ENCODE results near the gene PPP4R1.
"Not testable (repeated sequence)": the region's sequence is repeated elsewhere in the genome, so short reads cannot be mapped to it uniquely, and the experiment has no call there.

PPP4R1 gene

GRCh38 chr18:9613550-9614400 is 584 bp downstream of the PPP4R1 start:
- H3K4me3 Mint-ChIP-seq, result peak overlapping the region; percentile 96
- peak overlapping the region; percentile 91 for H3K27ac Mint-ChIP-seq
- no peaks in the 10 kb centered on the region for H3K27me3 Mint-ChIP-seq
- peaks cover 13% of the 10 kb centered on the region for H3K36me3 Mint-ChIP-seq (ENCODE audit: low read depth)
- H3K4me1 Mint-ChIP-seq (ENCODE audit: low read depth), result peaks cover 38% of the 10 kb centered on the region
- H3K9me3 Mint-ChIP-seq, result no peaks in the 10 kb centered on the region

DNA sequence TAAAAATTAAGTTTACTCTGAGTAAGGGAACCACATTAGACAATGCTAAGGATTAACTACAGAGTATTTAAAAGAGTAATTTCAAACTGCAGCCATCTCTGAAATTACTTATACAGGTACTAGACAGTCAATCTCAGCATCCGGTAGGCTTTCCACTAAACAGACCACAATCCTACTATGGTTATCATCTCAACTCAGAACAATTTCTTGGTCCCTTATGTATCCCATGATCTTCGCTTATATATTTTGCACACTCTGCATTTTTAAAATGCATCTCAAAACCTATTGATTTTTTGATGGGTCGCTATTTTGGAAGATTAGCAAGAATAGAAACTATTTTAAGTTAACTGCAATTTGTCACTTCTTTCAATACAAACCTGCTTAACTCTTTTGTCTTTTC is 1.4 kb downstream of the PPP4R1 start:
- Mint-ChIP-seq H3K27me3 (no peaks in the 10 kb centered on the region), H3K36me3 (ENCODE audit: low read depth) (peaks cover 13% of the 10 kb centered on the region), H3K9me3 (no peaks in the 10 kb centered on the region)

DNA sequence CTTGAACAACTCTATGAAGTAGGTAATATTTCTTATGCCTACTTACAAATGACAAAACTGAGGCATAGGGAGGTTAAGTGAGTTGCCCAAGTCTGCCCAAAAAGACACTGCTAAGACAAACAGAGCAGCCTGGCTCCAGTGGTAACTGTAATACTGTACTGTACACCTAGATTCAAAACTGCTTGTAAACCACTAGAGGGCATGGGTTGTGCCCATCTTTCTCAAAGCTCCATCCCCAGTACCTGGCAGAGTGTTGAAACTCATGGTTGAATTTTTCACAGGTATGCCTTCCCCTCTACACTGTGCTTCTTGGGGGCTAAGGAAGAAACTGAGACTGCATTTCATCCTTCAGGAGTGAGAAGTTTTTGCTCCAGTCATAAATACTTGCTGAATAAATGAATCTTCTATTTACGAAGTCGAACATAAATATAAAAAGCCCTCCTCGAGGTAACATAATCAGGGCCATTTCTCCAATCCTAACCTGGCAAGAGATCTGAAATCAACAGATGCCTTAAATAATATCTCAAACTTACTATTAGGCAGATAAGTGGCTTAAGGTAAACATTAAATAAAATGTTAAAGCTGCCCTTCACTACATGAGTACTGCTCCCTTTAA is 2.0 kb downstream of the PPP4R1 start:
- peaks cover 47% of the 10 kb centered on the region for H3K4me1 Mint-ChIP-seq (ENCODE audit: low read depth)
- H3K9me3 Mint-ChIP-seq, result no peaks in the 10 kb centered on the region
- H3K4me3 Mint-ChIP-seq, result peak overlapping the region; percentile 56
- peaks cover 13% of the 10 kb centered on the region for H3K36me3 Mint-ChIP-seq (ENCODE audit: low read depth)
- H3K27ac Mint-ChIP-seq, result no peak overlapping the region
- H3K27me3 Mint-ChIP-seq, result no peaks in the 10 kb centered on the region

More for the DNA sequence above, 1.4 kb downstream of the PPP4R1 start:
- peak overlapping the region; percentile 5 for H3K27ac Mint-ChIP-seq
- peaks cover 46% of the 10 kb centered on the region for H3K4me1 Mint-ChIP-seq (ENCODE audit: low read depth)
- H3K4me3 Mint-ChIP-seq, result peak overlapping the region; percentile 96

DNA sequence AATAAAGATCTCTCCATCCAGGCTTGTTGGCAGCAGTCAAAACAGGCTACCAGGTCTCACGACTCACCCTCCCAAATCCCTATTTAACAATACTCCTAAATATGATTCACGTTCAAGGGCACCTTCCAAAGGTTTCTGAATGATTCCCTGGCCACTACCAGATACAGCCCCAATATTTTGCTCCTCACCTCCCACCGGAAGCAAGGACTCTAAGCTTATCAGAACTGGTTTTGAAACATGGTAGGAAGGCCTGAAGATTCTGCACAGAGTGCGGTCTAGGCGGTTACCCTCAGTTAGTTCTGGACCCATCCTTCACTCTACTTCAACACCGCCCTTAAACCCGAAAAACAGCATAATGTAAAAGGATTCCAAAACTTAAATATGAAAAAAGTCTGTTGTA is 5.2 kb downstream of the PPP4R1 start:
- peaks cover 19% of the 10 kb centered on the region for H3K36me3 Mint-ChIP-seq (ENCODE audit: low read depth)
- H3K27ac Mint-ChIP-seq, result no peak overlapping the region
- no peaks in the 10 kb centered on the region for H3K27me3 Mint-ChIP-seq
- no peaks in the 10 kb centered on the region for H3K9me3 Mint-ChIP-seq
- no peak overlapping the region for H3K4me3 Mint-ChIP-seq
- peaks cover 44% of the 10 kb centered on the region for H3K4me1 Mint-ChIP-seq (ENCODE audit: low read depth)

- H3K36me3 Mint-ChIP-seq (ENCODE audit: low read depth), result peaks cover 19% of the 10 kb centered on the region
- no peaks in the 10 kb centered on the region for H3K27me3 Mint-ChIP-seq
- no peak overlapping the region for H3K4me3 Mint-ChIP-seq
- no peaks in the 10 kb centered on the region for H3K9me3 Mint-ChIP-seq
- H3K27ac Mint-ChIP-seq, result no peak overlapping the region
- peaks cover 45% of the 10 kb centered on the region for H3K4me1 Mint-ChIP-seq (ENCODE audit: low read depth)
Observed at GRCh38 chr18:9608728-9609127, 5.6 kb downstream of the PPP4R1 start.

DNA sequence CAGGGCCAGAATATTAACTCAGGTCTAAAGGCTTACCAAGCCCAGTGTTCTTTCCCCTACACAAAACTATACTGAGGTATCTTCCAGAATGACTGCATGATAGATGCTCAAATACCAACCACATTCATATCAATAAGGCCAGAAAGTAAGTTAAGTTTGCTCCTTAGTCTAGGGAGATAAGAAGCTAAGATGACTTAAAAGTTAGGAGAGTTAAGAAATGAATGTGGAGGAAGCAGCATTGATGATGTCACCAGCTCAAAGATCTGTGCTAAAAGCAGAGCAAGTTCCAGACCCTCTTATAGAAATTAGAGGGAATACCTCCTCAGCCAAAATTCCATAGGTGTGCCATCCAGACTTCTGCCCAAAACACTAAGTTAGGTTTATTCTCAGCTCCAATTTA is 6.1 kb downstream of the PPP4R1 start:
- Mint-ChIP-seq H3K36me3 (ENCODE audit: low read depth) (peaks cover 19% of the 10 kb centered on the region), H3K9me3 (no peaks in the 10 kb centered on the region), H3K27me3 (no peaks in the 10 kb centered on the region), H3K4me1 (ENCODE audit: low read depth) (peaks cover 41% of the 10 kb centered on the region), H3K4me3 (no peak overlapping the region), H3K27ac (no peak overlapping the region)

DNA sequence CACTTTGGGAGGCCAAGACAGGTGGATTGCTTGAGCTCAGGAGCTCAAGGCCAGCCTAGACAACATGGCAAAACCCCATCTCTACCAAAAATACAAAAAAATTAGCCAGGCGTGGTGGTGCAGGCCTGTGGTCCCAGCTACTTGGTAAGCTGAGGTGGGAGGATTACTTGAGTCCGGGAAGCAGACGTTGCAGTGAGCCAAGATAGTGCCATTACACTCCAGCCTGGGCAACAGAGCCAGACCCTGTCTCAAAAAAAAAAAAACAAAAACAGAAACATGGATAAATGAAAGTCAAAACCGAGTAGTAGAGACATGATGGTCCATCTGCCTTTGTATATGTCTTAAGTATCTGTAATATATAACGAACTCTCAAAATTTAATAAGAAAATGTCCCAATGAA is 7.2 kb downstream of the PPP4R1 start:
- Mint-ChIP-seq H3K36me3 (ENCODE audit: low read depth) (peaks cover 24% of the 10 kb centered on the region), H3K4me1 (ENCODE audit: low read depth) (peaks cover 29% of the 10 kb centered on the region)
- H3K4me3 Mint-ChIP-seq, H3K27me3 Mint-ChIP-seq, H3K9me3 Mint-ChIP-seq, H3K27ac Mint-ChIP-seq: not testable (repeated sequence)

- no peaks in the 10 kb centered on the region for H3K27me3 Mint-ChIP-seq
- H3K27ac Mint-ChIP-seq, result no peak overlapping the region
- peaks cover 26% of the 10 kb centered on the region for H3K4me1 Mint-ChIP-seq (ENCODE audit: low read depth)
- no peaks in the 10 kb centered on the region for H3K9me3 Mint-ChIP-seq
- H3K36me3 Mint-ChIP-seq (ENCODE audit: low read depth), result peaks cover 23% of the 10 kb centered on the region
- H3K4me3 Mint-ChIP-seq, result no peak overlapping the region
Observed at GRCh38 chr18:9606039-9606438, 8.3 kb downstream of the PPP4R1 start.

GRCh38 chr18:9604348-9604747 is 10.0 kb downstream of the PPP4R1 start:
- Mint-ChIP-seq H3K4me3 (no peak overlapping the region), H3K4me1 (ENCODE audit: low read depth) (peaks cover 22% of the 10 kb centered on the region), H3K36me3 (ENCODE audit: low read depth) (peaks cover 30% of the 10 kb centered on the region), H3K27me3 (no peaks in the 10 kb centered on the region), H3K27ac (no peak overlapping the region), H3K9me3 (no peaks in the 10 kb centered on the region)

DNA sequence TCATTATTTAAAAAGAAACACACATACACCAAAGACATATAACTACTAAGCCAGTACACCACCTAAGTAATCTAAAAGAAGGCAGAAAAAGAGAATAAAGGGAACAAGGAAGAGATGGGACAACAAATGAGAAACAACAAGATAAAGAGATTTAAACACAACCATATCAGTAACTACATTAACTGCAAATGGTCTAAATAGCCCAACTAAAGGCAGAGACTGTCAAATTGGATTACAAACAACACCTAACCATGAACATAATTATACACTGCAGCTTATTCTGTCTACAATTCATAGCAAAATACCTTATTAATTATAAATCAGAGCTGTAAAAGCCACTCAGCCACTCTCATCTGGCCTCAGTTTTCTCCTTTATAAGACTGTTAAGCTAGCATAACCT is 15.0 kb downstream of the PPP4R1 start:
- peaks cover 9% of the 10 kb centered on the region for H3K9me3 Mint-ChIP-seq
- H3K36me3 Mint-ChIP-seq (ENCODE audit: low read depth), result peaks cover 41% of the 10 kb centered on the region
- no peak overlapping the region for H3K27ac Mint-ChIP-seq
- no peaks in the 10 kb centered on the region for H3K27me3 Mint-ChIP-seq
- H3K4me1 Mint-ChIP-seq (ENCODE audit: low read depth), result peaks cover 30% of the 10 kb centered on the region
- no peak overlapping the region for H3K4me3 Mint-ChIP-seq

- Mint-ChIP-seq H3K36me3 (ENCODE audit: low read depth) (peaks cover 39% of the 10 kb centered on the region), H3K4me1 (ENCODE audit: low read depth) (peaks cover 27% of the 10 kb centered on the region), H3K27me3 (no peaks in the 10 kb centered on the region), H3K9me3 (peaks cover 9% of the 10 kb centered on the region), H3K27ac (no peak overlapping the region), H3K4me3 (no peak overlapping the region)
Observed at GRCh38 chr18:9597609-9598008, 16.8 kb downstream of the PPP4R1 start.

DNA sequence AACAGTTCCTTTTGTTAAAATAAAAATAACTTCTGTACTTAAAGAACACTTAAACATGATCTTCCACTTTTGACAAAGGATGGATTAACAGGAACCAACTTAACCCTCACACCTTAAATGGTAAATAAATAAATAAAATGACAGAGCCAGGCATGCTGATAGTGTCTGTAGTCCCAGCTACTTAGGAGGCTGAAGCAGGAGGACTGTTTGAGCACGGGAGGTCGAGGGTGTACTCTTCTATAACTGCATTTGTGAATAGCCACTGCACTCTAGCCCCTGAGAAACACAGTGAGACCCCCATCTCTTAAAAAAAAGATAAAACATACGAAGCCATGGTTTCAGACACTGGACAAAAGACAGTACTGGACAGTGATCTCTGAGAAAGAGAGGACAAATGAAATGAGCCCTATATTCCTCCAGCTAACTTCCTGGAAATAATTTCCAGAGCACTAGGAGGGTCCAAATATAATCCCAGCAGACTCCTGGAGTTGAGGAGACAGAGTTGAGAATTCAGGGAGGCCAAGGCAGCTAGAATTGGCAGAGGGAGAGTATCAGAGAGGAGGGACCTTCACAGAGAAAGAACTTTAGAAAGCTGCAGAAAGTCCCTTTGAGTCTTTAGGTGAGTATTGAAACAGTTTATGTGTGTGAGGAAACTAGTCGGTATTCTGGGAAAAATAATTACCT is 17.4 kb downstream of the PPP4R1 start:
- Mint-ChIP-seq H3K27ac (no peak overlapping the region), H3K4me1 (ENCODE audit: low read depth) (peaks cover 27% of the 10 kb centered on the region), H3K36me3 (ENCODE audit: low read depth) (peaks cover 42% of the 10 kb centered on the region), H3K4me3 (no peak overlapping the region), H3K27me3 (no peaks in the 10 kb centered on the region), H3K9me3 (peaks cover 9% of the 10 kb centered on the region)

DNA sequence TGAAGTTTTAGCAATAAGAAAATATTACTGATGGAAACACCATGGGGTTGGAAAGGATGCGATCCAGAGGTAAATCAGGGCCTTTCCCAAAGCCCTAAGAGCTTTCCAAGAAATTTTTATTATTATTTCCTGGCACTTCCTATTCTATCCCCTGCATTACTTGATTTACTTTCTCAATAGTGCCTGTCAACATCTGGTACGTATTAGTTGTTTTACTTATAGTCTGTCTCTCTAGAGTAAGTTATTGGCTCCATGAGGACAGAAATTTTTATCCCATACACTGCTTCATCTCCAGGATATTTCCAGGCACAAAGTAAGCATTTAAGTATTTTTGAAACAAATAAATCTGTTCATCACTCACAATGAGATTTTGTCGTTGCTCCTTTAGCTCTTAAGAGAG is 18.1 kb downstream of the PPP4R1 start:
- Mint-ChIP-seq H3K27me3 (no peaks in the 10 kb centered on the region), H3K4me3 (no peak overlapping the region), H3K27ac (no peak overlapping the region), H3K9me3 (peaks cover 9% of the 10 kb centered on the region), H3K4me1 (ENCODE audit: low read depth) (peaks cover 27% of the 10 kb centered on the region), H3K36me3 (ENCODE audit: low read depth) (peaks cover 44% of the 10 kb centered on the region)

GRCh38 chr18:9594823-9595596 is 19.3 kb downstream of the PPP4R1 start:
- no peaks in the 10 kb centered on the region for H3K27me3 Mint-ChIP-seq
- no peak overlapping the region for H3K4me3 Mint-ChIP-seq
- peaks cover 45% of the 10 kb centered on the region for H3K36me3 Mint-ChIP-seq (ENCODE audit: low read depth)
- peaks cover 27% of the 10 kb centered on the region for H3K4me1 Mint-ChIP-seq (ENCODE audit: low read depth)
- peaks cover 9% of the 10 kb centered on the region for H3K9me3 Mint-ChIP-seq
- no peak overlapping the region for H3K27ac Mint-ChIP-seq
